HepG2 (cell line): ENCODE measurements around the gene CCDC85C. TPM values are rescaled to one million over a fixed set of nuclear protein-coding genes. Genes with fewer than 3 reads are reported as not detected.

Source experiments
- ATAC-seq: fragments of 200-7000 bp; cut with Tn5 transposase; 3 replicates; pipeline ENCODE4 v1.9.1; 2020; ENCODE audit warnings: mild to moderate bottlenecking, moderate library complexity
- BruUV-seq: library from RNA; stranded (reverse); fragments of 400-500 nt; replicated peaks from 2 replicates; lab custom pipeline; 2021; lab: Mats Ljungman, UMichigan
- CTCF ChIA-PET: fragments of 300-600 bp; formaldehyde crosslinking; extraction: SDS; loops from one replicate; lab custom pipeline; 2021; ENCODE audit warnings: low total read pairs, inconsistent platforms, low intra/inter-chr PET ratio; lab: Yijun Ruan, JAX
- POLR2A ChIA-PET: fragments of 350-600 bp; sonication (Branson Sonifier 250); formaldehyde crosslinking; loops from one replicate; lab custom pipeline; 2020; ENCODE audit warnings: antibody characterized with exemption, inconsistent platforms; lab: Yijun Ruan, JAX
- DNase-seq: peaks from one replicate; pipeline ENCODE4 v3.0.0-alpha.2; 2015; ENCODE audit warnings: low spot score
- FAIRE-seq: peaks from 3 replicates; lab custom pipeline; 2011; peaks lifted over from hg19 to GRCh38; lab: Jason Lieb, UNC
- H2AFZ ChIP-seq: one replicate; pipeline ENCODE4 v1.6.1; 2011; ENCODE audit warnings: low read length, inconsistent platforms
- H3K27ac ChIP-seq: fragments of 300-600 bp; 3 replicates; pipeline ENCODE4 v1.8.0; 2011; ENCODE audit warnings: mixed run types, mild to moderate bottlenecking, mixed read lengths, low read length, inconsistent platforms; ENCODE audit not compliant: insufficient read depth; ENCODE audit errors: extremely low read length
- H3K27me3 ChIP-seq, 2 experiments: fragments of 200-600 bp in 1 of 2; 2 replicates in 1 of 2; 3 replicates in 1 of 2; pipeline versions ENCODE4 v1.6.0 to v1.8.0; 2011; ENCODE audit warnings: low read length in 2 of 2, mild to moderate bottlenecking in 2 of 2, moderate library complexity in 2 of 2, inconsistent platforms in 1 of 2; ENCODE audit not compliant: insufficient read depth in 2 of 2, control insufficient read depth in 1 of 2
- H3K36me3 ChIP-seq, 2 experiments: fragments of 200-600 bp in 1 of 2; replicated peaks in 1 of 2; 2 replicates in 1 of 2; 3 replicates in 1 of 2; pipeline versions ENCODE4 v1.5.1 to v1.8.0; 2011; ENCODE audit warnings: low read length in 2 of 2, inconsistent platforms in 1 of 2; ENCODE audit not compliant: insufficient read depth in 2 of 2, control insufficient read depth in 1 of 2
- H3K4me1 ChIP-seq: 2 replicates; pipeline ENCODE4 v1.5.1; 2012; ENCODE audit warnings: low read length, inconsistent platforms; ENCODE audit not compliant: insufficient read depth
- H3K4me2 ChIP-seq: 2 replicates; pipeline ENCODE4 v1.6.0; 2011; ENCODE audit warnings: low read depth, low read length, inconsistent platforms
- H3K4me3 ChIP-seq, 3 experiments: fragments of 200-600 bp in 1 of 3; sonication (generic), shearing (Covaris generic) in 1 of 3; replicated peaks in 1 of 3; 2 replicates each; pipeline ENCODE4 v1.5.1; 2011 to 2016; ENCODE audit warnings: low read length in 3 of 3, inconsistent platforms in 2 of 3, low read depth in 2 of 3, mild to moderate bottlenecking in 2 of 3, control low read depth in 1 of 3, mixed read lengths in 1 of 3; ENCODE audit not compliant: insufficient read depth in 1 of 3
- H3K79me2 ChIP-seq: one replicate; pipeline ENCODE4 v1.6.1; 2011; ENCODE audit warnings: low read length, inconsistent platforms; ENCODE audit not compliant: insufficient read depth
- H3K9ac ChIP-seq: 2 replicates; pipeline ENCODE4 v1.6.0; 2011; ENCODE audit warnings: mild to moderate bottlenecking, low read depth, low read length, inconsistent platforms; ENCODE audit not compliant: insufficient read depth
- H3K9me3 ChIP-seq: 2 replicates; pipeline ENCODE4 v1.5.1; 2012; ENCODE audit warnings: mild to moderate bottlenecking, low read length
- H4K20me1 ChIP-seq: 2 replicates; pipeline ENCODE4 v1.6.0; 2011; ENCODE audit warnings: inconsistent platforms, mild to moderate bottlenecking, low read length, moderate library complexity; ENCODE audit not compliant: insufficient read depth
- ARNT2 ChIP-seq: sonication (generic); formaldehyde crosslinking; IDR thresholded peaks from 2 replicates; pipeline ENCODE4 v1.8.0; 2022; ENCODE audit warnings: mild to moderate bottlenecking, low read depth, missing genetic modification reagents, moderate library complexity
- ATRX ChIP-seq: sonication (generic); formaldehyde crosslinking; IDR thresholded peaks from 2 replicates; pipeline ENCODE4 v1.4.0; 2020; ENCODE audit warnings: missing genetic modification reagents, borderline replicate concordance
- KLF11 ChIP-seq: IDR thresholded peaks from 2 replicates; pipeline ENCODE4 v1.6.1; 2016; ENCODE audit warnings: missing compliant biosample characterization
- LCORL ChIP-seq, 2 experiments: fragments of 450-650 bp in 1 of 2; sonication (generic) in 1 of 2; formaldehyde crosslinking in 1 of 2; IDR thresholded peaks; 2 replicates each; pipeline versions ENCODE4 v1.5.0 to v1.6.1; 2017 to 2020; ENCODE audit warnings: antibody characterized with exemption in 1 of 2, missing genetic modification reagents in 1 of 2
- MBD4 ChIP-seq: IDR thresholded peaks from 2 replicates; pipeline ENCODE4 v1.6.1; 2012; ENCODE audit warnings: low read length, inconsistent platforms, borderline replicate concordance
- MEIS1 ChIP-seq: sonication (generic); formaldehyde crosslinking; IDR thresholded peaks from 2 replicates; pipeline ENCODE4 v1.9.0; 2021; ENCODE audit warnings: mild to moderate bottlenecking, missing genetic modification reagents, moderate library complexity, borderline replicate concordance
- NFIC ChIP-seq: IDR thresholded peaks from 2 replicates; pipeline ENCODE4 v1.6.1; 2012; ENCODE audit warnings: mild to moderate bottlenecking, low read length, inconsistent platforms
- NR2C2 ChIP-seq: sonication (generic); formaldehyde crosslinking; IDR thresholded peaks from 2 replicates; pipeline ENCODE4 v1.4.0; 2020; ENCODE audit warnings: missing genetic modification reagents, mild to moderate bottlenecking, moderate library complexity, borderline replicate concordance
- PHF21A ChIP-seq: sonication (generic); formaldehyde crosslinking; IDR thresholded peaks from 2 replicates; pipeline ENCODE4 v1.5.0; 2020; ENCODE audit warnings: mild to moderate bottlenecking, missing genetic modification reagents
- RFX5 ChIP-seq: IDR thresholded peaks from 2 replicates; pipeline ENCODE4 v1.6.1; 2011; ENCODE audit warnings: low read depth, low read length, improper control_type of control experiment
- ZNF282 ChIP-seq: fragments of 450-650 bp; IDR thresholded peaks from 2 replicates; pipeline ENCODE4 v1.6.1; 2018; ENCODE audit not compliant: partially characterized antibody
- WGBS: methylation state at CpG from one replicate; pipeline ENCODE4 v1.1.6; 2017; ENCODE audit warnings: low lambda C conversion rate; 5-methylcytosine and 5-hydroxymethylcytosine counted together
- in situ Hi-C: cut with HindIII; loops from 2 replicates; pipeline ENCODE4 v1.10.0; 2017; ENCODE audit warnings: low pct_unique_long_range_greater_than_20kb; ENCODE audit not compliant: extremely low pct_ligation_motif_present
- intact Hi-C: fragments of 100-400 bp; cut with micrococcal nuclease; formaldehyde crosslinking; loops from one replicate; pipeline ENCODE4 v1.10.0; 2022; ENCODE audit not compliant: unreplicated experiment
- polyA plus RNA-seq, 8 experiments: library from polyadenylated mRNA; depleted of rRNA in 3 of 8; stranded (reverse) in 7 of 8; unstranded in 1 of 8; fragments of >200 nt; fragmentation: Illumina TruSeq in 4 of 8; extraction: Trizol in 4 of 8; gene quantifications; 2 replicates each; pipeline versions ENCODE4 v1.2.1 to v1.2.3, GENCODE V29; 2011 to 2016; ENCODE audit warnings: low read depth in 4 of 8, missing spikeins in 1 of 8, mixed read lengths in 1 of 8; ENCODE audit not compliant: insufficient read depth in 1 of 8
- total RNA-seq, 5 experiments: library from RNA; depleted of rRNA; stranded (reverse); fragments of >200 nt; fragmentation: Illumina TruSeq; extraction: Trizol; gene quantifications; 2 replicates each; pipeline ENCODE4 v1.2.3, GENCODE V29; 2016; ENCODE audit warnings: low read depth in 1 of 5
- TF ChIP-seq, protein P1 (sequence below): fragments of 450-650 bp; IDR thresholded peaks from 2 replicates; pipeline ENCODE4 v1.6.1; 2017; ENCODE audit warnings: mild to moderate bottlenecking
- TF ChIP-seq, protein P2 (sequence below): IDR thresholded peaks from 2 replicates; pipeline ENCODE4 v1.6.1; 2016; ENCODE audit warnings: missing genetic modification reagents, missing compliant biosample characterization
- TF ChIP-seq, protein P3 (sequence below): sonication (generic); formaldehyde crosslinking; IDR thresholded peaks from 2 replicates; pipeline ENCODE4 v1.5.1; 2020; ENCODE audit warnings: mild to moderate bottlenecking, missing genetic modification reagents, moderate library complexity
- TF ChIP-seq, protein P4 (sequence below): sonication (generic); formaldehyde crosslinking; conservative IDR thresholded peaks from 2 replicates; pipeline ENCODE4 v1.8.1; 2023; ENCODE audit warnings: missing genetic modification reagents

CCDC85C gene
- total and polyA plus RNA-seq, 2 of the 13 experiments (the other 11 are each of a cell fraction or from before 2014, with no cell fraction given) = 18.8 to 43.8 TPM

DNA sequence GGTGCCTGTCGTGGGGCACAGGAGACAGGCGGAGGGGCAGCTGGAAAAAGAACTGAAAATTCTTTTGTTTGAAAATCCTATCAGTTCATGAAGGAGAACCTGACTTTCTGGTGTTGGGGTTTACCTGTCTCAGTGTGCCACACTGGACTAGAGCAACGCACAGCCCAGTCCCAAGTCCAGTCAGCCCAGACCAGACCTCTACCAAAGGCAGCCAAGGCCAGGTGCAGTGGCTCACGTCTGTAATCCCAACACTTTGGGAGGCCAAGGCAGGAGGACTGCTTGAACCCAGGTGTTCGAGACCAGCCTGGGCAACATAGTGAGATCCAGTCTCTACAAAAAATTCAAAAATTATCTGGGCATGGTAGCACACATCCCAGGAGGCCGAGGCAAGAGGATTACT is 4.6 kb downstream of the CCDC85C start:
- in situ Hi-C loops (no loop called here), intact Hi-C loops (no loop called here)
- Histone ChIP-seq H3K27me3 (no peaks in the 10 kb centered on the region; a peak in 1 of 5 replicates), H3K9me3 (no peaks in the 10 kb centered on the region), H3K4me3 (peak overlapping the region; percentile 11 to 85 (median 44); a peak in 5 of 6 replicates), H3K4me1 (peaks cover 74% of the 10 kb centered on the region), H3K9ac (peak overlapping the region; percentile 70), H4K20me1 (peaks cover 52% of the 10 kb centered on the region), H3K27ac (peak overlapping the region; percentile 80), H2AFZ (no peak overlapping the region), H3K36me3 (peaks cover 4 to 8% of the 10 kb centered on the region in 2 experiments; a peak in 2 of 5 replicates), H3K4me2 (peak overlapping the region; percentile 90), H3K79me2 (peaks cover 94% of the 10 kb centered on the region)
- FAIRE-seq (peak; percentile 15), DNase-seq (no peak), ATAC-seq (no peak)
- CTCF ChIA-PET = no interaction called here
- BruUV-seq = no TSS peak
- 36% methylated on average over 5 of the region's 6 CpGs for WGBS
- POLR2A ChIA-PET = interaction anchor here (0.7 to 8.6 kb wide), 6 partner anchors 12 to 51 kb away, joined by 3 to 101 read pairs (median 4); no protein-coding TSS in a partner anchor
- TF ChIP-seq NFIC (no peak), ATRX (CRISPR knock-in tag) (no peak), PHF21A (CRISPR knock-in tag) (0 out of 2 replicates have a peak, but pooled peaks have one; percentile 2), KLF11 (CRISPR knock-in tag) (no peak), ARNT2 (CRISPR knock-in tag) (0 out of 2 replicates have a peak, but pooled peaks have one; percentile 26), LCORL (IDR thresholded peaks at IDR 0.05) (no peak), LCORL (CRISPR knock-in tag; IDR thresholded peaks at IDR 0.05) (peak; percentile 3; the same call in 1 of the 2 replicates), NR2C2 (CRISPR knock-in tag) (no peak), MBD4 (no peak), MEIS1 (CRISPR knock-in tag) (no peak), RFX5 (no peak), ZNF282 (no peak)
- TF ChIP-seq, protein P1, sequence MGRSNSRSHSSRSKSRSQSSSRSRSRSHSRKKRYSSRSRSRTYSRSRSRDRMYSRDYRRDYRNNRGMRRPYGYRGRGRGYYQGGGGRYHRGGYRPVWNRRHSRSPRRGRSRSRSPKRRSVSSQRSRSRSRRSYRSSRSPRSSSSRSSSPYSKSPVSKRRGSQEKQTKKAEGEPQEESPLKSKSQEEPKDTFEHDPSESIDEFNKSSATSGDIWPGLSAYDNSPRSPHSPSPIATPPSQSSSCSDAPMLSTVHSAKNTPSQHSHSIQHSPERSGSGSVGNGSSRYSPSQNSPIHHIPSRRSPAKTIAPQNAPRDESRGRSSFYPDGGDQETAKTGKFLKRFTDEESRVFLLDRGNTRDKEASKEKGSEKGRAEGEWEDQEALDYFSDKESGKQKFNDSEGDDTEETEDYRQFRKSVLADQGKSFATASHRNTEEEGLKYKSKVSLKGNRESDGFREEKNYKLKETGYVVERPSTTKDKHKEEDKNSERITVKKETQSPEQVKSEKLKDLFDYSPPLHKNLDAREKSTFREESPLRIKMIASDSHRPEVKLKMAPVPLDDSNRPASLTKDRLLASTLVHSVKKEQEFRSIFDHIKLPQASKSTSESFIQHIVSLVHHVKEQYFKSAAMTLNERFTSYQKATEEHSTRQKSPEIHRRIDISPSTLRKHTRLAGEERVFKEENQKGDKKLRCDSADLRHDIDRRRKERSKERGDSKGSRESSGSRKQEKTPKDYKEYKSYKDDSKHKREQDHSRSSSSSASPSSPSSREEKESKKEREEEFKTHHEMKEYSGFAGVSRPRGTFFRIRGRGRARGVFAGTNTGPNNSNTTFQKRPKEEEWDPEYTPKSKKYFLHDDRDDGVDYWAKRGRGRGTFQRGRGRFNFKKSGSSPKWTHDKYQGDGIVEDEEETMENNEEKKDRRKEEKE = no peak
- TF ChIP-seq, protein P2, sequence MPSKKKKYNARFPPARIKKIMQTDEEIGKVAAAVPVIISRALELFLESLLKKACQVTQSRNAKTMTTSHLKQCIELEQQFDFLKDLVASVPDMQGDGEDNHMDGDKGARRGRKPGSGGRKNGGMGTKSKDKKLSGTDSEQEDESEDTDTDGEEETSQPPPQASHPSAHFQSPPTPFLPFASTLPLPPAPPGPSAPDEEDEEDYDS (CRISPR knock-in tag) = no peak
- TF ChIP-seq, protein P3, sequence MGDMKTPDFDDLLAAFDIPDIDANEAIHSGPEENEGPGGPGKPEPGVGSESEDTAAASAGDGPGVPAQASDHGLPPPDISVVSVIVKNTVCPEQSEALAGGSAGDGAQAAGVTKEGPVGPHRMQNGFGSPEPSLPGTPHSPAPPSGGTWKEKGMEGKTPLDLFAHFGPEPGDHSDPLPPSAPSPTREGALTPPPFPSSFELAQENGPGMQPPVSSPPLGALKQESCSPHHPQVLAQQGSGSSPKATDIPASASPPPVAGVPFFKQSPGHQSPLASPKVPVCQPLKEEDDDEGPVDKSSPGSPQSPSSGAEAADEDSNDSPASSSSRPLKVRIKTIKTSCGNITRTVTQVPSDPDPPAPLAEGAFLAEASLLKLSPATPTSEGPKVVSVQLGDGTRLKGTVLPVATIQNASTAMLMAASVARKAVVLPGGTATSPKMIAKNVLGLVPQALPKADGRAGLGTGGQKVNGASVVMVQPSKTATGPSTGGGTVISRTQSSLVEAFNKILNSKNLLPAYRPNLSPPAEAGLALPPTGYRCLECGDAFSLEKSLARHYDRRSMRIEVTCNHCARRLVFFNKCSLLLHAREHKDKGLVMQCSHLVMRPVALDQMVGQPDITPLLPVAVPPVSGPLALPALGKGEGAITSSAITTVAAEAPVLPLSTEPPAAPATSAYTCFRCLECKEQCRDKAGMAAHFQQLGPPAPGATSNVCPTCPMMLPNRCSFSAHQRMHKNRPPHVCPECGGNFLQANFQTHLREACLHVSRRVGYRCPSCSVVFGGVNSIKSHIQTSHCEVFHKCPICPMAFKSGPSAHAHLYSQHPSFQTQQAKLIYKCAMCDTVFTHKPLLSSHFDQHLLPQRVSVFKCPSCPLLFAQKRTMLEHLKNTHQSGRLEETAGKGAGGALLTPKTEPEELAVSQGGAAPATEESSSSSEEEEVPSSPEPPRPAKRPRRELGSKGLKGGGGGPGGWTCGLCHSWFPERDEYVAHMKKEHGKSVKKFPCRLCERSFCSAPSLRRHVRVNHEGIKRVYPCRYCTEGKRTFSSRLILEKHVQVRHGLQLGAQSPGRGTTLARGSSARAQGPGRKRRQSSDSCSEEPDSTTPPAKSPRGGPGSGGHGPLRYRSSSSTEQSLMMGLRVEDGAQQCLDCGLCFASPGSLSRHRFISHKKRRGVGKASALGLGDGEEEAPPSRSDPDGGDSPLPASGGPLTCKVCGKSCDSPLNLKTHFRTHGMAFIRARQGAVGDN = peak; percentile 12; the same call in 1 of the 2 replicates
- TF ChIP-seq, protein P4, sequence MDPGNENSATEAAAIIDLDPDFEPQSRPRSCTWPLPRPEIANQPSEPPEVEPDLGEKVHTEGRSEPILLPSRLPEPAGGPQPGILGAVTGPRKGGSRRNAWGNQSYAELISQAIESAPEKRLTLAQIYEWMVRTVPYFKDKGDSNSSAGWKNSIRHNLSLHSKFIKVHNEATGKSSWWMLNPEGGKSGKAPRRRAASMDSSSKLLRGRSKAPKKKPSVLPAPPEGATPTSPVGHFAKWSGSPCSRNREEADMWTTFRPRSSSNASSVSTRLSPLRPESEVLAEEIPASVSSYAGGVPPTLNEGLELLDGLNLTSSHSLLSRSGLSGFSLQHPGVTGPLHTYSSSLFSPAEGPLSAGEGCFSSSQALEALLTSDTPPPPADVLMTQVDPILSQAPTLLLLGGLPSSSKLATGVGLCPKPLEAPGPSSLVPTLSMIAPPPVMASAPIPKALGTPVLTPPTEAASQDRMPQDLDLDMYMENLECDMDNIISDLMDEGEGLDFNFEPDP (CRISPR knock-in tag) = 0 out of 2 replicates have a peak, but pooled peaks have one; percentile 38
